K562 (cell line): ENCODE data around the gene JUP. TPM values are rescaled to one million over a fixed set of nuclear protein-coding genes. Genes with fewer than 3 reads are reported as not detected.

Experiments
- ATAC-seq: fragments of 200-7000 bp; cut with Tn5 transposase; 3 replicates; pipeline ENCODE4 v1.9.1; 2020; ENCODE audit warnings: moderate library complexity
- BruUV-seq: library from RNA; stranded (reverse); fragments of 400-500 nt; replicated peaks from 2 replicates; lab custom pipeline; 2021; lab: Mats Ljungman, UMichigan
- CTCF ChIA-PET: fragments of 300-600 bp; formaldehyde crosslinking; extraction: SDS; loops from one replicate; lab custom pipeline; 2021; ENCODE audit warnings: low intra/inter-chr PET ratio; lab: Yijun Ruan, JAX
- POLR2A ChIA-PET: fragments of 300-600, 350-650 bp; sonication (Branson Sonifier 250); formaldehyde crosslinking; extraction: SDS; loops from one replicate; lab custom pipeline; 2021; ENCODE audit warnings: antibody characterized with exemption, inconsistent platforms; lab: Yijun Ruan, JAX
- DNase-seq, 4 experiments: peaks; one replicate each; pipeline versions ENCODE4 v3.0.0 to v3.0.0-alpha.2; 2011 to 2018; ENCODE audit warnings: low spot score in 3 of 4, mixed read lengths in 3 of 4; ENCODE audit errors: extremely low read depth in 1 of 4
- FAIRE-seq: peaks from 2 replicates; lab custom pipeline; 2011; peaks lifted over from hg19 to GRCh38; lab: Jason Lieb, UNC
- H2AFZ ChIP-seq: 2 replicates; pipeline ENCODE4 v1.6.0; 2011; ENCODE audit warnings: low read depth, low read length, control low read depth, inconsistent platforms
- H3K27ac ChIP-seq: fragments of 200-600 bp; 3 replicates; pipeline ENCODE4 v1.8.0; 2011; ENCODE audit warnings: low read depth, mild to moderate bottlenecking, control low read depth, inconsistent platforms, low read length, moderate library complexity, mixed read lengths; ENCODE audit errors: extremely low read depth
- H3K27me3 ChIP-seq, 2 experiments: fragments of 300-600 bp in 1 of 2; 2 replicates in 1 of 2; 3 replicates in 1 of 2; pipeline versions ENCODE4 v1.6.0 to v1.8.0; 2011; ENCODE audit warnings: inconsistent platforms in 2 of 2, low read length in 2 of 2, mild to moderate bottlenecking in 1 of 2, mixed read lengths in 1 of 2, moderate library complexity in 1 of 2; ENCODE audit not compliant: control insufficient read depth in 2 of 2, insufficient read depth in 2 of 2
- H3K36me3 ChIP-seq: fragments of 300-600 bp; 3 replicates; pipeline ENCODE4 v1.8.0; 2011; ENCODE audit warnings: mild to moderate bottlenecking, low read length, inconsistent platforms; ENCODE audit not compliant: control insufficient read depth, insufficient read depth
- H3K4me1 ChIP-seq, 2 experiments: fragments of 200-600 bp in 1 of 2; replicated peaks in 1 of 2; 2 replicates in 1 of 2; 3 replicates in 1 of 2; pipeline versions ENCODE4 v1.5.1 to v1.8.0; 2011; ENCODE audit warnings: inconsistent platforms in 2 of 2, low read length in 2 of 2, mild to moderate bottlenecking in 1 of 2, mixed read lengths in 1 of 2, moderate library complexity in 1 of 2; ENCODE audit not compliant: control insufficient read depth in 2 of 2, insufficient read depth in 2 of 2
- H3K4me2 ChIP-seq: 2 replicates; pipeline ENCODE4 v1.6.1; 2011; ENCODE audit warnings: low read length, control low read depth, inconsistent platforms, mixed read lengths; ENCODE audit not compliant: insufficient read depth
- H3K4me3 ChIP-seq: fragments of 200-600 bp; sonication (generic), shearing (Covaris generic); 2 replicates; pipeline ENCODE4 v1.5.1; 2016; ENCODE audit warnings: control low read depth, inconsistent platforms
- H3K79me2 ChIP-seq: fragments of 200-600 bp; 3 replicates; pipeline ENCODE4 v1.8.0; 2011; ENCODE audit warnings: low read length, inconsistent platforms; ENCODE audit not compliant: control insufficient read depth, insufficient read depth
- H3K9ac ChIP-seq, 2 experiments: 2 replicates each; pipeline versions ENCODE4 v1.6.0 to v1.6.1; 2011; ENCODE audit warnings: low read depth in 2 of 2, low read length in 2 of 2, control low read depth in 1 of 2, inconsistent platforms in 1 of 2, mild to moderate bottlenecking in 1 of 2, mixed read lengths in 1 of 2; ENCODE audit not compliant: insufficient read depth in 1 of 2
- H3K9me1 ChIP-seq: one replicate; pipeline ENCODE4 v1.6.0; 2011; ENCODE audit warnings: inconsistent platforms, mild to moderate bottlenecking, low read length, moderate library complexity; ENCODE audit not compliant: control insufficient read depth, insufficient read depth
- H3K9me3 ChIP-seq: replicated peaks from 2 replicates; pipeline ENCODE4 v1.5.1; 2011; ENCODE audit warnings: low read depth, low read length, inconsistent platforms; ENCODE audit not compliant: control insufficient read depth, insufficient read depth
- H4K20me1 ChIP-seq: replicated peaks from 2 replicates; pipeline ENCODE4 v1.6.1; 2011; ENCODE audit warnings: low read length, inconsistent platforms, mixed read lengths; ENCODE audit not compliant: control insufficient read depth, insufficient read depth
- ATF3 ChIP-seq, 2 experiments: fragments of 450-650 bp in 1 of 2; sonication (generic) in 1 of 2; formaldehyde crosslinking in 1 of 2; IDR thresholded peaks in 1 of 2; conservative IDR thresholded peaks in 1 of 2; 2 replicates each; pipeline versions ENCODE4 v1.6.1 to v1.8.1; 2016 to 2023; ENCODE audit warnings: mild to moderate bottlenecking in 2 of 2, moderate library complexity in 2 of 2, inconsistent platforms in 1 of 2, missing genetic modification reagents in 1 of 2
- CBFA2T2 ChIP-seq: fragments of 450-650 bp; conservative IDR thresholded peaks from 2 replicates; pipeline ENCODE4 v1.6.1; 2017; ENCODE audit warnings: mild to moderate bottlenecking
- CBFB ChIP-seq: sonication (generic); formaldehyde crosslinking; IDR thresholded peaks from 2 replicates; pipeline ENCODE4 v1.4.0; 2020; ENCODE audit warnings: mild to moderate bottlenecking, missing genetic modification reagents
- MYC ChIP-seq, 2 experiments: fragments of 250-450 bp in 1 of 2; sonication (Bioruptor Pico) in 1 of 2; IDR thresholded peaks; 2 replicates each; pipeline versions ENCODE4 v1.5.1 to v1.6.1; 2012 to 2021; ENCODE audit warnings: low read depth in 2 of 2, borderline replicate concordance in 1 of 2, improper control_type of control experiment in 1 of 2, low read length in 1 of 2, mild to moderate bottlenecking in 1 of 2, moderate library complexity in 1 of 2
- NKRF ChIP-seq: fragments of 450-650 bp; IDR thresholded peaks from 2 replicates; pipeline ENCODE4 v1.6.1; 2016; ENCODE audit warnings: borderline replicate concordance
- TBL1XR1 ChIP-seq, 2 experiments: IDR thresholded peaks; 2 replicates each; pipeline ENCODE4 v1.6.1; 2012; ENCODE audit warnings: improper control_type of control experiment in 2 of 2, low read length in 2 of 2, mild to moderate bottlenecking in 1 of 2
- UBTF ChIP-seq, 2 experiments: IDR thresholded peaks; 2 replicates each; pipeline ENCODE4 v1.6.1; 2012; ENCODE audit warnings: improper control_type of control experiment in 2 of 2, low read depth in 2 of 2, low read length in 2 of 2, borderline replicate concordance in 1 of 2
- ZNF398 ChIP-seq: fragments of 250-450 bp; sonication (Bioruptor Pico); IDR thresholded peaks from 2 replicates; pipeline ENCODE4 v1.8.0; 2021; ENCODE audit warnings: moderate library complexity, mild to moderate bottlenecking, inconsistent platforms
- WGBS: fragments of 100-300 bp; shearing (Covaris generic); methylation state at CpG from one replicate; pipeline ENCODE4 v1.1.6; 2016; ENCODE audit warnings: low coverage, mixed read lengths; ENCODE audit not compliant: insufficient coverage; ENCODE audit errors: missing lambda C conversion rate; 5-methylcytosine and 5-hydroxymethylcytosine counted together
- in situ Hi-C: fragments of 300-500 bp; cut with MboI; formaldehyde crosslinking; loops from 4 replicates; pipeline ENCODE4 v1.15.0; 2018; ENCODE audit warnings: inconsistent platforms, mixed read lengths
- intact Hi-C: fragments of 100-400 bp; cut with micrococcal nuclease; formaldehyde crosslinking; loops from 2 replicates; pipeline ENCODE4 v1.14.2; 2022
- polyA plus RNA-seq, 8 experiments: library from polyadenylated mRNA; depleted of rRNA in 4 of 8; stranded (reverse) in 5 of 8; unstranded in 3 of 8; fragments of >200 nt; fragmentation: Nextera tagmentation in 2 of 8; fragmentation: Illumina TruSeq in 1 of 8; extraction: Ambion mirVana in 2 of 8; extraction: Trizol in 1 of 8; gene quantifications; 2 replicates each; pipeline versions ENCODE4 v1.2.1 to v1.2.3, GENCODE V29; 2011 to 2014; ENCODE audit warnings: inconsistent platforms in 1 of 8, missing spikeins in 1 of 8
- total RNA-seq, 7 experiments: library from RNA; depleted of rRNA in 6 of 7; stranded (reverse); fragments of >200 nt in 6 of 7; fragmentation: Illumina TruSeq in 2 of 7; extraction: Trizol in 2 of 7; gene quantifications; 2 replicates each; pipeline versions ENCODE4 v1.2.1 to v1.2.3, GENCODE V29; 2011 to 2021; ENCODE audit warnings: low replicate concordance in 1 of 7

JUP gene
- total and polyA plus RNA-seq, 9 of the 15 experiments (the other 6 are each of a cell fraction or from before 2014, with no cell fraction given), result 6.4 to 177 (median 31.2) TPM

- no peak for TF ChIP-seq ZNF398
Observed at GRCh38 chr17:41772586-41773189, 13.8 kb downstream of the JUP start (continued).

- intact Hi-C loops, result no loop called here
- TF ChIP-seq CBFA2T2 (no peak), ATF3 (IDR thresholded peaks at IDR 0.05) (no peak), ATF3 (CRISPR knock-in tag; conservative IDR thresholded peaks at IDR 0.05) (no peak), TBL1XR1 (IDR thresholded peaks at IDR 0.05; ENCODE audit: low read length in 2 of 2) (no peak), NKRF (no peak), CBFB (CRISPR knock-in tag) (no peak), UBTF (IDR thresholded peaks at IDR 0.05; ENCODE audit: borderline replicate concordance in 1 of 2, low read depth in 2 of 2, low read length in 2 of 2) (no peak), MYC (IDR thresholded peaks at IDR 0.05; ENCODE audit: low read depth, low read length) (no peak), MYC (CRISPR knock-in tag; IDR thresholded peaks at IDR 0.05; ENCODE audit: borderline replicate concordance, low read depth) (no peak)
- TF ChIP-seq, all 486 proteins: peak for 0
- Histone ChIP-seq H3K4me1 (peaks cover 0 to 28% of the 10 kb centered on the region in 2 experiments; a peak in 2 of 5 replicates), H3K36me3 (peaks cover 81% of the 10 kb centered on the region), H3K4me3 (no peak overlapping the region), H3K9me3 (no peaks in the 10 kb centered on the region), H2AFZ (no peak overlapping the region), H3K9me1 (peaks cover 3% of the 10 kb centered on the region), H4K20me1 (peaks cover 10% of the 10 kb centered on the region; the same call in 1 of the 2 replicates), H3K9ac (no peak overlapping the region), H3K27me3 (no peaks in the 10 kb centered on the region), H3K79me2 (peaks cover 34% of the 10 kb centered on the region), H3K27ac (no peak overlapping the region), H3K4me2 (no peak overlapping the region)
- in situ Hi-C loops, result no loop called here
- ChIA-PET CTCF (no interaction called here), POLR2A (no interaction called here)
- DNase-seq (no peak), FAIRE-seq (no peak), ATAC-seq (no peak)
- no TSS peak for BruUV-seq
- WGBS, result 63% methylated on average over 1 of the region's 4 CpGs
Observed at GRCh38 chr17:41772218-41772585, 14.3 kb downstream of the JUP start.
